Left ventricle myocardium inferior (tissue), 1 donor: ENCODE results near the gene KRTAP10-4. TPM values are rescaled to one million over a fixed set of nuclear protein-coding genes. Genes with fewer than 3 reads are reported as not detected.

ENCODE experiments used
- DNase-seq: peaks from one replicate; pipeline ENCODE4 v3.0.0-alpha.2; 2020
- H3K27ac ChIP-seq: fragments of 200-600 bp; replicated peaks from 2 replicates; pipeline ENCODE4 v1.8.0; 2021
- H3K27me3 ChIP-seq: fragments of 200-600 bp; 2 replicates; pipeline ENCODE4 v1.8.0; 2021; ENCODE audit warnings: low read depth
- H3K36me3 ChIP-seq: fragments of 200-600 bp; 2 replicates; pipeline ENCODE4 v1.8.0; 2021
- H3K4me1 ChIP-seq: fragments of 200-600 bp; 2 replicates; pipeline ENCODE4 v1.8.0; 2021
- H3K4me3 ChIP-seq: fragments of 200-600 bp; 2 replicates; pipeline ENCODE4 v1.8.0; 2021; ENCODE audit warnings: mild to moderate bottlenecking, moderate library complexity
- H3K9me3 ChIP-seq: fragments of 200-600 bp; replicated peaks from 2 replicates; pipeline ENCODE4 v1.8.0; 2021
- intact Hi-C: fragments of 100-400 bp; cut with micrococcal nuclease; formaldehyde crosslinking; loops from one replicate; pipeline ENCODE4 v1.11.0; 2022
- total RNA-seq: library from RNA; stranded (reverse); fragmentation: NEBNext Ultra II Directional; extraction: Animal tissue kit (Norgen Biotek cat#: 25700); gene quantifications from one replicate; pipeline ENCODE4 v1.2.1, GENCODE V29; 2021
- TF ChIP-seq, protein P1 (sequence below): fragments of 200-600 bp; IDR thresholded peaks from 2 replicates; pipeline ENCODE4 v1.8.0; 2021; ENCODE audit warnings: antibody characterized with exemption, mild to moderate bottlenecking, borderline replicate concordance
- donor health status: DM: no; HTN: yes; CAD: no; lungs with severe emphysema.

KRTAP10-4 gene
- total RNA-seq, 1 donor from 2014 or later, result not detected

DNA sequence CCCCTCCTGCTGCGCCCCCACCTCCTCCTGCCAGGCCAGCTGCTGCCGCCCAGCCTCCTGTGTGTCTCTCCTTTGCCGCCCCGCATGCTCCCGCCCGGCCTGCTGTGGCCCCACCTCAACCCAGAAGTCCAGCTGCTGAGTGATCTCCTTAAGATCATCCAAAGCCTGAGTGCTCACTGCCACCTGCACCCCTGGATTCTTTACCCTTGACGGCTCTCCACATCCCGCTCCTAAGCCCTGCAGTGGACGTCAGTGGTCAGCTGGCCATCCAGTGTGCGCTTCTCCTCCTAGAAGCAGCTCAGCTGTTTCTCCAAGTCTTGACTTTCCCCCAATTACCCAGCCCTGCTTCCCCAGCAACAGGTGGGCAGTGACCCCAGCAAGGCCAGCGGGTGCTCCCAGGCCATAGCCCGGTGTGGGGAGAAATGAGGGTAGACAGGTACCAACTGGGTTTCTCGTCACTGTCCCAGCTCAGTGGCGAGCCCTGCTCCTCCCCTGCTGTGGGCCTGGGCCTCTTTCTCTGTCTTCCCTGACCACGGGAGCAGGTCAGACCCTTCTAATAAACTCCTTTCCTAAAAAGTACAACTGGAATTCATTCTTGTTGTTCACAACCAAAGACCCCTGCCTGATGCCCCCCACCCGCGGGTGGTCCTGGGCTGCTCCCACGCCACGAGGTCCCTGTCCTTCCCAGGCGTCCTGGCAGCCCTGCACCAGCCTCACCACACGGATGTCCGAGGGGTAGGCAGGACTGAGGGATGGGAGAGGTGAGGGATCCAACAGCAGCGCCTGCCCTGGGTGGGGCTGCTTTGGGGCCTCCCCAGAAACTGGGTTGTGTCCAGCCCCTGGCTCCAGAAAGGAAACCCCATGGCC lies 28.3 kb downstream of the KRTAP10-4 start:
- no peak for DNase-seq
- H3K4me3 ChIP-seq, result no peak overlapping the region
- intact Hi-C loops, result no loop called here
- no peaks in the 10 kb centered on the region for H3K4me1 ChIP-seq
- peaks cover 56% of the 10 kb centered on the region for H3K27me3 ChIP-seq
- TF ChIP-seq, protein P1, sequence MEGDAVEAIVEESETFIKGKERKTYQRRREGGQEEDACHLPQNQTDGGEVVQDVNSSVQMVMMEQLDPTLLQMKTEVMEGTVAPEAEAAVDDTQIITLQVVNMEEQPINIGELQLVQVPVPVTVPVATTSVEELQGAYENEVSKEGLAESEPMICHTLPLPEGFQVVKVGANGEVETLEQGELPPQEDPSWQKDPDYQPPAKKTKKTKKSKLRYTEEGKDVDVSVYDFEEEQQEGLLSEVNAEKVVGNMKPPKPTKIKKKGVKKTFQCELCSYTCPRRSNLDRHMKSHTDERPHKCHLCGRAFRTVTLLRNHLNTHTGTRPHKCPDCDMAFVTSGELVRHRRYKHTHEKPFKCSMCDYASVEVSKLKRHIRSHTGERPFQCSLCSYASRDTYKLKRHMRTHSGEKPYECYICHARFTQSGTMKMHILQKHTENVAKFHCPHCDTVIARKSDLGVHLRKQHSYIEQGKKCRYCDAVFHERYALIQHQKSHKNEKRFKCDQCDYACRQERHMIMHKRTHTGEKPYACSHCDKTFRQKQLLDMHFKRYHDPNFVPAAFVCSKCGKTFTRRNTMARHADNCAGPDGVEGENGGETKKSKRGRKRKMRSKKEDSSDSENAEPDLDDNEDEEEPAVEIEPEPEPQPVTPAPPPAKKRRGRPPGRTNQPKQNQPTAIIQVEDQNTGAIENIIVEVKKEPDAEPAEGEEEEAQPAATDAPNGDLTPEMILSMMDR, result no peak
- H3K36me3 ChIP-seq, result no peaks in the 10 kb centered on the region
- no peak overlapping the region for H3K27ac ChIP-seq
- peaks cover 15% of the 10 kb centered on the region for H3K9me3 ChIP-seq

DNA sequence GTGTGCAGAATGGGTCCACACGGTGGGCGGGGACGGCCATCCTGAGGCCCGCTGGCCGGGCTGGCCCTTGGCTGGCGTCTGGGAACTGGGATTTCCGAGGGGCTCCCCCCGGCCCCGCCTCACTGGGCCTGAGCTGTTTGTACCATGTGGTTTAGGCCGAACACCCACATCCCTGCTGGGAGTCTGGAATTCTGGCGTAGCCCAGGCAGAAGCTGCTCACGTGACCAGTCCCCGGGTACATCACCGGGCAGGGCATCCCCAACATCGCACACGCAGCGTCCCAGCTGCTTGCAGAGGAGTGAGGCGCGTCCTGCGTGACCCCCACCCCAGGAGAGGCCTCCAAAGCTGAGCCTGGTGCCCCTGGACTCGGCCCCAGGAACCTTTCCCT lies 28.9 kb downstream of the KRTAP10-4 start:
- Histone ChIP-seq H3K4me1 (no peaks in the 10 kb centered on the region), H3K36me3 (no peaks in the 10 kb centered on the region), H3K27ac (no peak overlapping the region), H3K27me3 (peaks cover 56% of the 10 kb centered on the region), H3K4me3 (no peak overlapping the region), H3K9me3 (peaks cover 15% of the 10 kb centered on the region)
- intact Hi-C loops, result no loop called here
- DNase-seq, result no peak
- TF ChIP-seq, protein P1, result no peak

DNA sequence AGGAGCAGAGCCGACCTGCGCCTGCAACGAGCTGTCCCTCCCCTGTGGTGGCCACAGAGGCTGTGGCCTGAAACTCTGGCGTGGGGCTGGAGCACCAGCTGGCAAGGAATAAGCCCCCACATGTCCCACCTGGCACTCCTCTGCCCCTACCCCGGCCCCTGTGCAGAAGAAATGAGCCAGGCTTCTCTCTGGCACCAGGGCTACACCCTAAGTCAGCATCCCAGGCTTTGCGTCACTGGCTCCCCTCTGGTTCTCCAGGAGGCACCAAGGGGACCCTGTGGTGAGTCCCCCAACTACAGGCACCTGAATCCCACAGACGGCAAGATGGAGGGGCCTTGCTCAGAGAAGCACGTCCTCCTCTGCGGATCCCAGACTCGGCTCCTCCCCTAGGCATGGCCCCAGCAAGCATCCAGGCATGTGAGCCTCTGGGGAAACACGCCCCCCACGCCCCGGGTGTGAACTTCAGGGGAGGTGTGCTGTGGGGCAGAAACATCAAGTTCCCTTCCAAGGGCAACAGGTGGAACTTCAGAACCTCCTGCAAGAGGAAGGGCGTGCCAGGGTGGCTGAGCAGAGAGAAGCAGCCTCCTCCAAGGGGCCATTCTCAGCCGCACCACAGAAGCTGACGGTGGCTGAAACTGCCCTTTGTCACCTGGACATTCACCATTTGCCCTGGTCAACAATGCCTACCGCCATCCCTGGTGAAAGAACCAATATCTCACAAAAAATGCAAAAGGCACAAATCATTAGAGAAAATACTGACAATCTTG lies 29.8 kb downstream of the KRTAP10-4 start:
- TF ChIP-seq, protein P1, result no peak
- DNase-seq, result no peak

DNA sequence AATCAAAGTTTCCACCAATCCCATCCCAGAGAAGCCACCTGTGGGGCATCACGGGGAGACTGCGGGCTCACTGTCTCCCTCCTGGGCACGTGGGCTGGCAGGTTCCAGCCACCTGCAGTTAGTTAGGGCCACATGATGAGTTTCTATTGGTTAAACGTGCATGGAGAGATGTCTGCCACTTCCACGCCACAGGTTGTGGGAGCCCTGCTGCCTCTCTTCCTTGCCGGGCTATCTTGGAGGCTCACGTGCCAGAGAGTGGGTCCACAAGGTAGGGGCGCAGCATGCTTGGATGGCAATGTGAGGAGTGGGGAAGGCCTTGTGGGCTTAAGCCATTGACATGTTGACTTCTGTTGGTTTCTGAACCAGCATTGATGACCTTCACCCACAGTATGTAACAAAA lies 30.4 kb downstream of the KRTAP10-4 start:
- Histone ChIP-seq H3K9me3 (peaks cover 10% of the 10 kb centered on the region), H3K27ac (no peak overlapping the region), H3K27me3 (peaks cover 48% of the 10 kb centered on the region), H3K4me1 (no peaks in the 10 kb centered on the region), H3K4me3 (no peak overlapping the region), H3K36me3 (no peaks in the 10 kb centered on the region)
- DNase-seq, result no peak
- TF ChIP-seq, protein P1, result no peak
- intact Hi-C loops, result no loop called here

More for the DNA sequence above, 29.8 kb downstream of the KRTAP10-4 start:
- Histone ChIP-seq H3K27ac (no peak overlapping the region), H3K4me3 (no peak overlapping the region), H3K27me3 (peaks cover 52% of the 10 kb centered on the region), H3K4me1 (no peaks in the 10 kb centered on the region), H3K9me3 (peaks cover 12% of the 10 kb centered on the region), H3K36me3 (no peaks in the 10 kb centered on the region)
- intact Hi-C loops, result no loop called here

DNA sequence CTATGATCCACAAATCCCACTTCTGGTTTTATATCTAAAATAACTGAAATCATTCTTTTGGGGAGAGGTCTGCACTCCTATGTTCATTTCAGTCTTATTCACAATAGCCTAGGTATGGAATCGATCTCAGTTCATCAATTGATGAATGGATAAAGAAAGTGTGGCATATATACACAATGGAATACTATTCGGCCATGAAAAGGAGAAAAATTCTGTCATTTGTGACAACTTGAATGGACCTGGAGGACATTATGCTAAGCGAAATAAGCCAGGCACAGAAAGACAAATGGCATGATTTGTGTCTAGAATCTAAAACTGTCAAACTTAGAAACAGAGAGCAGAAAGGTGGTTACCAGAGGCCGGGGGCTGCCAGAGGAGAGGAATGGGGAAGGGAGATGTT lies 33.0 kb downstream of the KRTAP10-4 start:
- intact Hi-C loops, result no loop called here
- TF ChIP-seq, protein P1, result no peak
- Histone ChIP-seq H3K4me1 (no peaks in the 10 kb centered on the region), H3K27me3 (peaks cover 28% of the 10 kb centered on the region), H3K36me3 (no peaks in the 10 kb centered on the region), H3K27ac (no peak overlapping the region), H3K9me3 (peaks cover 36% of the 10 kb centered on the region), H3K4me3 (no peak overlapping the region)
- no peak for DNase-seq
